Measurements from ENCODE around the gene KIF9. TPM values are rescaled to one million over a fixed set of nuclear protein-coding genes. Genes with fewer than 3 reads are reported as not detected.

Gene KIF9
- total and polyA plus RNA-seq, 5 donors, result 6.8 to 13.2 (median 9.0) TPM

Other genes with a start within 250 kb of the KIF9 start
- 10 to 100 TPM; 28.4 to 35.6 (median 32.0) TPM for gene SETD2, start 118.7 kb downstream of the KIF9 start, total RNA-seq
- gene SETD2, start 118.7 kb downstream of the KIF9 start, polyA plus RNA-seq, result 10.3 TPM
- 10 to 100 TPM; 25.3 to 35.1 (median 33.6) TPM for gene KLHL18, start 145 bp upstream of the KIF9 start, total RNA-seq
- 67.2 TPM for gene KLHL18, start 145 bp upstream of the KIF9 start, polyA plus RNA-seq
- gene PTPN23, start 98.2 kb upstream of the KIF9 start, total RNA-seq, result 10 to 100 TPM; 17.7 to 23.0 (median 18.0) TPM
- gene PTPN23, start 98.2 kb upstream of the KIF9 start, polyA plus RNA-seq, result 14.1 TPM
- gene SCAP, start 193.1 kb upstream of the KIF9 start, total RNA-seq, result 10 to 100 TPM; 38.4 to 46.6 (median 44.0) TPM
- 31.1 TPM for gene SCAP, start 193.1 kb upstream of the KIF9 start, polyA plus RNA-seq
- gene ELP6, start 230.9 kb upstream of the KIF9 start, total RNA-seq, result 10 to 100 TPM; 15.3 to 25.5 (median 22.6) TPM
- 28.7 TPM for gene ELP6, start 230.9 kb upstream of the KIF9 start, polyA plus RNA-seq

Measured in right cardiac atrium (tissue), 5 donors.